Muscle of leg (tissue), 11 donors: ENCODE data around the gene SOHLH2. TPM values are rescaled to one million over a fixed set of nuclear protein-coding genes. Genes with fewer than 3 reads are reported as not detected.

Experiments used
- DNase-seq: peaks from one replicate; pipeline ENCODE4 v3.0.0; 2013
- H3K27ac ChIP-seq: one replicate; pipeline ENCODE4 v1.5.1; 2013; ENCODE audit warnings: mild to moderate bottlenecking, low read length, control low read depth
- H3K27me3 ChIP-seq: one replicate; pipeline ENCODE4 v1.6.1; 2013; ENCODE audit warnings: low read length; ENCODE audit not compliant: control insufficient read depth, insufficient read depth
- H3K36me3 ChIP-seq: one replicate; pipeline ENCODE4 v1.6.1; 2013; ENCODE audit warnings: low read length; ENCODE audit not compliant: control insufficient read depth, insufficient read depth
- H3K4me1 ChIP-seq: one replicate; pipeline ENCODE4 v1.6.1; 2013; ENCODE audit warnings: low read length; ENCODE audit not compliant: control insufficient read depth, insufficient read depth
- H3K4me3 ChIP-seq: one replicate; pipeline ENCODE4 v1.5.1; 2013; ENCODE audit warnings: low read length, control low read depth
- H3K9me3 ChIP-seq: replicated peaks from 2 replicates; pipeline ENCODE4 v1.6.1; 2013; ENCODE audit warnings: low read depth, low read length; ENCODE audit not compliant: control insufficient read depth
- WGBS: methylation state at CpG from one replicate; pipeline ENCODE4 v1.1.5; 2013; ENCODE audit warnings: missing lambda C conversion rate; ENCODE audit not compliant: insufficient coverage; 5-methylcytosine and 5-hydroxymethylcytosine counted together
- polyA plus RNA-seq, 8 donors: library from polyadenylated mRNA; unstranded; fragments of 120-200 nt; gene quantifications; one replicate each; pipeline versions ENCODE4 v1.2.1 to v1.2.3, GENCODE V29; 2013; ENCODE audit warnings: inconsistent platforms in 1 of 8, low replicate concordance in 1 of 8; ENCODE audit not compliant: insufficient read length in 8 of 8, insufficient read depth in 1 of 8
- total RNA-seq: library from RNA; stranded (reverse); fragments of 120-200 nt; gene quantifications from one replicate; pipeline ENCODE4 v1.2.4, GENCODE V29; 2013

Gene SOHLH2
- total and polyA plus RNA-seq, 9 donors: 3.3 to 7.4 (median 4.6) TPM

- Histone ChIP-seq H3K36me3 (no peaks in the 10 kb centered on the region), H3K27me3 (peaks cover 4% of the 10 kb centered on the region), H3K4me1 (peaks cover 7% of the 10 kb centered on the region), H3K4me3 (no peak overlapping the region), H3K27ac (no peak overlapping the region), H3K9me3 (no peaks in the 10 kb centered on the region)
- DNase-seq: no peak
- WGBS: no CpG with 5 or more reads among the region's 1 CpG
Measured at GRCh38 chr13:36134632-36135031, 79.7 kb downstream of the SOHLH2 start.

GRCh38 chr13:36133950-36134626 is 80.3 kb downstream of the SOHLH2 start:
- WGBS: 100% methylated on average over 1 of the region's 5 CpGs
- DNase-seq: no peak
- no peaks in the 10 kb centered on the region for H3K9me3 ChIP-seq
- no peak overlapping the region for H3K27ac ChIP-seq
- H3K4me1 ChIP-seq: peaks cover 10% of the 10 kb centered on the region
- no peak overlapping the region for H3K4me3 ChIP-seq
- no peaks in the 10 kb centered on the region for H3K36me3 ChIP-seq
- peaks cover 4% of the 10 kb centered on the region for H3K27me3 ChIP-seq

GRCh38 chr13:36132376-36132775 is 82.0 kb downstream of the SOHLH2 start:
- WGBS: no CpG with 5 or more reads among the region's 1 CpG
- peak overlapping the region; percentile 69 for H3K27ac ChIP-seq
- no peaks in the 10 kb centered on the region for H3K36me3 ChIP-seq
- peaks cover 4% of the 10 kb centered on the region for H3K27me3 ChIP-seq
- DNase-seq: peak; percentile 50
- H3K9me3 ChIP-seq: no peaks in the 10 kb centered on the region
- no peak overlapping the region for H3K4me3 ChIP-seq
- peaks cover 10% of the 10 kb centered on the region for H3K4me1 ChIP-seq

- WGBS: 40% methylated on average over 5 of the region's 5 CpGs
- Histone ChIP-seq H3K27ac (peak overlapping the region; percentile 69), H3K4me3 (peak overlapping the region; percentile 52)
Measured at GRCh38 chr13:36131931-36132297, 82.4 kb downstream of the SOHLH2 start.

GRCh38 chr13:36131222-36131930 is 83.0 kb downstream of the SOHLH2 start, which contains the start of gene DCLK1:
DCLK1 (minus strand) TSS chr13:36131382.
- peak; percentile 95 for DNase-seq
- peak within 1 kb of the TSS; percentile 52 for H3K4me3 ChIP-seq
- peak within 1 kb of the TSS; percentile 69 for H3K27ac ChIP-seq
- H3K4me1 ChIP-seq: peaks cover 15% of the 10 kb centered on the region
- peaks cover 4% of the 10 kb centered on the region for H3K27me3 ChIP-seq
- H3K9me3 ChIP-seq: no peaks in the 10 kb centered on the region
- WGBS: 6% methylated on average over 38 of the region's 48 CpGs
- H3K36me3 ChIP-seq: no peaks in the 10 kb centered on the region

More at GRCh38 chr13:36131931-36132297, 82.4 kb downstream of the SOHLH2 start:
- H3K4me1 ChIP-seq: peaks cover 10% of the 10 kb centered on the region
- peaks cover 4% of the 10 kb centered on the region for H3K27me3 ChIP-seq
- H3K36me3 ChIP-seq: no peaks in the 10 kb centered on the region
- DNase-seq: peak; percentile 96
- no peaks in the 10 kb centered on the region for H3K9me3 ChIP-seq

- DNase-seq: peak; percentile 65
- Histone ChIP-seq H3K27me3 (peaks cover 4% of the 10 kb centered on the region), H3K4me1 (peaks cover 16% of the 10 kb centered on the region), H3K4me3 (peak overlapping the region; percentile 52), H3K9me3 (no peaks in the 10 kb centered on the region), H3K36me3 (peaks cover 2% of the 10 kb centered on the region), H3K27ac (peak overlapping the region; percentile 11)
- under 1% methylated on average over 56 of the region's 61 CpGs for WGBS
Measured at GRCh38 chr13:36130552-36131221, 83.7 kb downstream of the SOHLH2 start.

GRCh38 chr13:36130193-36130551 is 84.2 kb downstream of the SOHLH2 start:
- Histone ChIP-seq H3K9me3 (no peaks in the 10 kb centered on the region), H3K4me3 (peak overlapping the region; percentile 52), H3K27me3 (peaks cover 4% of the 10 kb centered on the region), H3K27ac (peak overlapping the region; percentile 11), H3K36me3 (peaks cover 5% of the 10 kb centered on the region), H3K4me1 (peaks cover 16% of the 10 kb centered on the region)
- 5% methylated on average over 13 of the region's 13 CpGs for WGBS
- DNase-seq: peak; percentile 29

GRCh38 chr13:36129539-36129938 is 84.8 kb downstream of the SOHLH2 start:
- H3K4me3 ChIP-seq: peak overlapping the region; percentile 52
- H3K4me1 ChIP-seq: peaks cover 16% of the 10 kb centered on the region
- peaks cover 4% of the 10 kb centered on the region for H3K27me3 ChIP-seq
- H3K27ac ChIP-seq: no peak overlapping the region
- H3K9me3 ChIP-seq: no peaks in the 10 kb centered on the region
- peaks cover 8% of the 10 kb centered on the region for H3K36me3 ChIP-seq
- DNase-seq: no peak
- 100% methylated on average over 1 of the region's 4 CpGs for WGBS

- Histone ChIP-seq H3K4me3 (no peak overlapping the region), H3K9me3 (no peaks in the 10 kb centered on the region), H3K36me3 (peaks cover 16% of the 10 kb centered on the region), H3K27me3 (peaks cover 3% of the 10 kb centered on the region), H3K4me1 (peaks cover 17% of the 10 kb centered on the region), H3K27ac (no peak overlapping the region)
- WGBS: 80% methylated on average over 1 of the region's 3 CpGs
- DNase-seq: no peak
Measured at GRCh38 chr13:36126491-36126890, 87.9 kb downstream of the SOHLH2 start.

GRCh38 chr13:36125841-36126240 is 88.5 kb downstream of the SOHLH2 start:
- Histone ChIP-seq H3K4me3 (no peak overlapping the region), H3K9me3 (no peaks in the 10 kb centered on the region), H3K27me3 (no peaks in the 10 kb centered on the region), H3K27ac (no peak overlapping the region), H3K36me3 (peaks cover 16% of the 10 kb centered on the region), H3K4me1 (peaks cover 16% of the 10 kb centered on the region)
- 82% methylated on average over 22 of the region's 28 CpGs for WGBS
- DNase-seq: no peak
